A172 (cell line): ENCODE measurements around the gene AKAP10. TPM values are rescaled to one million over a fixed set of nuclear protein-coding genes. Genes with fewer than 3 reads are reported as not detected.
"Not testable (repeated sequence)": the region's sequence is repeated elsewhere in the genome, so short reads cannot be mapped to it uniquely, and the experiment has no call there.

ENCODE experiments used
- DNase-seq: peaks from one replicate; pipeline ENCODE4 v3.0.0-alpha.2; 2015; ENCODE audit warnings: low spot score
- total RNA-seq: library from RNA; depleted of rRNA; stranded (reverse); fragments of >200 nt; shearing (Covaris generic); gene quantifications from 2 replicates; pipeline ENCODE4 v1.2.3, GENCODE V29; 2014; rRNA removed

Gene AKAP10
- total RNA-seq, 1 experiment from 2014 or later, result 32.8 TPM

DNA sequence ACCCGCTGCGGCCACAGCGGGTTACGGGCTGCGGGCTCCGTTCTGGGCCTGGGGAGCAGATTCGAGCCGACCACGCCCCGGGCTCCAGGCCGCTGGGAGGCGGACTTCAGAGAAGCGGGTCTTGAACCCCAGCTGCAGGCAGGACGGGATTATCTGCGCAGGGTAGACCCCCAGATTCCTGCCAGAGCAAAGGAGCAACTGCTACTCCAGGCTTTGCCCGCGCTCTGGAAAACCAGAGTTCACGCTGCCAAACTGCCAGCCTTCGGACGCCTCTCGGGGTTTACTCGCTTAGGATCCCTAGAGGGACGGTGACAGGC lies 109.6 kb downstream of the AKAP10 start:
- DNase-seq, result no peak

DNA sequence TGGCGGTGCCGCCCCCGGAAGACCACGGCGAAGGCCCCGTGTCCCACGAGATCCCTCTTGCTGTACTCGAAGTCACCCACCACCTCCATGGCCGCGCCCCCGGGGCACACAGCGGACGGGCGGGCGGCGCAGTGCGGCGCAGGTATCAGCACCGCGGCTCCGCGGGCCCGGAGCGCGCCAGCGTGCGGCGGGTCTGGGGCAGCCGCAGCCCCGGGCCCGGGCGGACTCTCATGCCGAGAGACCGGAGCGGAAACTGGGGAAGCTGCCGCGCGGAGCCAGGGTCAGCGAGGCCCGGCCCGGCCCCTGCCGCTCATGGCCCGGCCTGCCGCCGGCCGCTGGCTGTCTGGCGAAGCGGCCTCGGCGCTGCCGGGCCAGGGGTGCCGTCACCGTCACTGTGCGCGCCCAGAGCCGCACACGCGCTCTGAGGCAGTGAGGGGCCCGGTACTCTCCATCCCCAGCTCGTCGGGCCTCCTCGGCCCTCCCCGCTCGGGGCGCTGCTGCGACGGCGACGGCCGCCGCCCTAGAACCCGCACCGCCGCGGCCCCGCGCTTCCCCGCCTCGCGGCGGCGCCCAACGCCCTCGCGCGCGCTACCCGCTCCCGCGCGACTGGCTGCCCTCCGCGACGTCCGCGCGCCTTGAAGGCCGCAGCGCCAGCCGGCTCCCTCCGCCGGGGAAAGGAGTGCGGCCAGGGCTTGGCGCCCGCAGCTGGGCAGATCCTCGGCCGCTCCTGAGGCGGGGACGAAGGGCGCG lies 110.1 kb downstream of the AKAP10 start, which contains the start of gene ULK2:
TSS of gene ULK2 (minus strand) at position 608 of the 750 bp plus-strand sequence. CDS start at position 89, 519 bp downstream.
- peak; percentile 22 for DNase-seq

DNA sequence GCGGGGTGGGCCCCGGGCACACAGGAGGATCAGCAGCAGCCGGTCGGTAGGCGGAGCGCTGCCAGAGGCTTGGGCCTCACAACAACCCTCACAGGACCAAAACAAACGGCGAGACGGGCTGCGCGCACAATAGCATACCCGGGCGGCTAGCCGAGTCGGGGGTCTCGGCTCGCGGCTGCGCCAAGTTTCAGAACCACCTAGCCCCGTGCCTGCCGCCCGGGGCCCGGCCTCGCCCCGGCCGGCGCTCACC lies 110.6 kb downstream of the AKAP10 start:
- DNase-seq, result peak; percentile 55

DNA sequence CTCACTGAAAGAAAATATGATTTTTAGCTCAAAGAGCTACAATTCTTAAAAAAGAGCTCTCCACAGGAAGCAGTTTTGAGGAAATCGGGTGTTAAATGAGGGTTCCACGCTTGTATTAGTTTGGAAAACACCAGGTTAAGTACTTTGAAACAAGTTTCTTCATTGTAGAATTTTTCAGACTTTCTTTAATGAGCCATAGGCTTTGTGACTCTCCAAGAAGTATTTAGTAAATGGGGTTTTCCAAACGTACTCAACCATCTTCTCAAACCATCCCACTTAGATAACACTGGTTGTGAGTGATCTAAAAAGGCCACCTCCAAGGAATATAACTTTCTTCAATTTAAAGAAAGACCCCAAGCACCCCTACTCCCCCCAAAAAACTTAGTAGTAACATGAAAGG lies 112.6 kb downstream of the AKAP10 start:
- no peak for DNase-seq

DNA sequence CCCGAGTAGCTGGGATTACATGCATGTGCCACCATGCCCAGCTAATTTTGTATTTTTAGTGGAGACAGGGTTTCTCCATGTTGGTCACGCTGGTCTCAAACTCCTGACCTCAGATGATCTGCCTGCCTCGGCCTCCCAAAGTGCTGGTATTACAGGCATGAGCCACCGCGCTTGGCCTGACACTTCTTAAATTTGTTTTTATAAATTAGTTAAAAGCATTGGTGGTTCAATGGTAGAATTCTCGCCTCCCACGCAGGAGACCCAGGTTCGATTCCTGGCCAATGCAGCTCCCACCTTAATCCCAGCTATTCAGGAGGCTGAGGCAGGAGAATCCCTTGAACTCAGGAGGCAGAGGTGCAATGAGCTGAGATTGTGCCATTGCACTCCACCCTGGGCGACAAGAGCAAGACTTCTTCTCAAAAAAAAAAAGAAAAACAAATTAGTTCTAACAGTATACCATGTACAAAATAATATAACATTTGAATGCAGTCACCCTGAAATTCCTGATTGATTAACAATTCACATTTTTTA lies 116.9 kb downstream of the AKAP10 start:
- not testable (repeated sequence) for DNase-seq

DNA sequence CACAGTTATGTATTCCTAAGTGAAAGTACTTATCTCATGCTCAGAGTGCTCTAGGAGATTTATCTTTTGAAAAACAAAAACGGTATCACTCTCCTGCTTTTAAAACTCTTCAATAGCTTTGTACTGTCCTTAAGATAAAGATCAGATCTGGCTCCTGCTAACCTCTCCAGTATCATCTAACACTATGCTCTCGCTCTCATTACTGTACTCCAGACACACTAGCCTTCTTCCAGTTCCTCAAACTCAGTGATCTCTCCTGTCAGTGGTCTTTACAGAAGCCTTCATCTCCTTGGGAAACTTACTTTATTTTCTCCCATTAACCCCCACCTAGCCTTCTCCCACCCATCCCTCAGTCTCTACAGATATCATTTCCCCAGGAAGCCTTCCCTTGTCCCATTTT lies 120.0 kb downstream of the AKAP10 start:
- DNase-seq, result no peak

Other genes starting within 250 kb of the AKAP10 start
- 0.16 TPM in 1 of 2 replicates, not detected in the other for gene ALDH3A1, start 229.5 kb downstream of the AKAP10 start, total RNA-seq
- 18.8 and 21.7 TPM in 2 replicates for gene ULK2, start 109.9 kb downstream of the AKAP10 start, total RNA-seq
- 87.3 and 96.6 TPM in 2 replicates for gene SPECC1, start 31.5 kb upstream of the AKAP10 start, total RNA-seq